Measurements from ENCODE around the gene MED29. TPM values are rescaled to one million over a fixed set of nuclear protein-coding genes. Genes with fewer than 3 reads are reported as not detected.

MED29 gene
- total and polyA plus RNA-seq, 10 of the 15 experiments (the other 5 are each of a cell fraction or from before 2014, with no cell fraction given) = 3.2 to 36.6 (median 22.8) TPM

GRCh38 chr19:39411081-39411831, 20.1 kb downstream of the MED29 start (continued):
- TF ChIP-seq TARDBP (IDR thresholded peaks at IDR 0.05; ENCODE audit: borderline replicate concordance) (no peak), CEBPZ (IDR thresholded peaks at IDR 0.05; ENCODE audit: low read depth, low read length) (no peak), PAX5 (IDR thresholded peaks at IDR 0.05; ENCODE audit: borderline replicate concordance, low read depth, low read length) (no peak), SMC3 (IDR thresholded peaks at IDR 0.05; ENCODE audit: borderline replicate concordance, low read length) (no peak), BCLAF1 (IDR thresholded peaks at IDR 0.05) (no peak), YBX1 (IDR thresholded peaks at IDR 0.05) (no peak), ATF3 (IDR thresholded peaks at IDR 0.05; ENCODE audit: borderline replicate concordance, extremely low read depth, low read depth, low read length) (no peak), MLLT1 (IDR thresholded peaks at IDR 0.05) (peak; percentile 59), ZSCAN29 (IDR thresholded peaks at IDR 0.05) (0 out of 2 replicates have a peak, but pooled peaks have one; percentile 10), EGR1 (IDR thresholded peaks at IDR 0.05; ENCODE audit: borderline replicate concordance in 1 of 2, low read depth in 2 of 2, low read length in 2 of 2) (no peak), BCL3 (IDR thresholded peaks at IDR 0.05; ENCODE audit: borderline replicate concordance, insufficient read depth, low read depth, low read length, poor library complexity, severe bottlenecking) (no peak), ELK1 (IDR thresholded peaks at IDR 0.05; ENCODE audit: low read depth, low read length) (no peak), HSF1 (IDR thresholded peaks at IDR 0.05; ENCODE audit: low read depth, low read length) (no peak), TCF3 (IDR thresholded peaks at IDR 0.05; ENCODE audit: borderline replicate concordance, insufficient read depth, low read depth, low read length) (no peak)

All from GM12878 (cell line).